LNCAP (cell line): ENCODE measurements around the gene MRPL21.

Experiments used
- TF ChIP-seq, protein P1 (sequence below): fragments of 450-650 bp; IDR thresholded peaks from 2 replicates; pipeline ENCODE4 v1.5.1; 2017; ENCODE audit warnings: mild to moderate bottlenecking

Gene MRPL21

DNA sequence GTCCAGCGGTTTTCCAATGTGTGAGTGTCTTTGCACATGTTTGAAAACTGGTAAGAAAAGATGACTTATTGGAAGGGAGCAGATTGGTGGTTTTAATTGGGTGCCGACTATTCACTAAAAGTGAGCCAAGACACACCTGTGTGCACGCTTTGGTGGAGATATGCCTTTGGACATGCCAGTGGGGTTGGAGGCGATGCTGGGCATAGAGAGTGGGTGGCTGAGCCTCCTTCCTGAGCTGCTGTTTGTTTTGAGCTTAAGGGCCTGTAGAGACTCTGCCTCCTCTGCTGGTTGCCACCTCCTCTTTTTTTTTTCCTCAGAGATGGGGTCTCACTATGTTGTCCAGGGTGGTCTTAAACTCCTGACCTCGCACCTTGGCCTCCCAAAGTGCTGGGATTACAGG lies 9.6 kb upstream of the MRPL21 start:
- TF ChIP-seq, protein P1, sequence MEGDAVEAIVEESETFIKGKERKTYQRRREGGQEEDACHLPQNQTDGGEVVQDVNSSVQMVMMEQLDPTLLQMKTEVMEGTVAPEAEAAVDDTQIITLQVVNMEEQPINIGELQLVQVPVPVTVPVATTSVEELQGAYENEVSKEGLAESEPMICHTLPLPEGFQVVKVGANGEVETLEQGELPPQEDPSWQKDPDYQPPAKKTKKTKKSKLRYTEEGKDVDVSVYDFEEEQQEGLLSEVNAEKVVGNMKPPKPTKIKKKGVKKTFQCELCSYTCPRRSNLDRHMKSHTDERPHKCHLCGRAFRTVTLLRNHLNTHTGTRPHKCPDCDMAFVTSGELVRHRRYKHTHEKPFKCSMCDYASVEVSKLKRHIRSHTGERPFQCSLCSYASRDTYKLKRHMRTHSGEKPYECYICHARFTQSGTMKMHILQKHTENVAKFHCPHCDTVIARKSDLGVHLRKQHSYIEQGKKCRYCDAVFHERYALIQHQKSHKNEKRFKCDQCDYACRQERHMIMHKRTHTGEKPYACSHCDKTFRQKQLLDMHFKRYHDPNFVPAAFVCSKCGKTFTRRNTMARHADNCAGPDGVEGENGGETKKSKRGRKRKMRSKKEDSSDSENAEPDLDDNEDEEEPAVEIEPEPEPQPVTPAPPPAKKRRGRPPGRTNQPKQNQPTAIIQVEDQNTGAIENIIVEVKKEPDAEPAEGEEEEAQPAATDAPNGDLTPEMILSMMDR = no peak

DNA sequence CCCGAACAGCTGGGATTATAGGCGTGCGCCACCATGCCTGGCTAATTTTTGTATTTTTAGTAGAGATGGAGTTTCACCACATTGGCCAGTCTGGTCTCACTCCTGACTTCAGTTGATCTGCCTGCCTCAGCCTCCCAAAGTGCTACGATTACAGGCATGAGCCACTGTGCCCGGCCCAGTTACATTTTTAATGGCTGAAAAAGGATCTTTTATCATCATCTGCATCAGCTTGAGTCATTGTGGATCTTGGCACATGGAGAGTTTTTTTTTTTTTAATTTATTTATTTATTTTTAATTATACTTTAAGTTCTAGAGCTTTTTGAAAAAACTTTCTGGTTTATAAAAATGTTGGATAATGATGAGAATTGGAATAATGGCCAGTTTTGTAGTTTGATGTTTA lies 8.6 kb upstream of the MRPL21 start:
- TF ChIP-seq, protein P1 = no peak

GRCh38 chr11:68911731-68912130 lies 8.1 kb upstream of the MRPL21 start:
- TF ChIP-seq, protein P1 = no peak

- TF ChIP-seq, protein P1 = no peak
These were observed 7.3 kb upstream of the MRPL21 start for GRCh38 chr11:68910965-68911364.

DNA sequence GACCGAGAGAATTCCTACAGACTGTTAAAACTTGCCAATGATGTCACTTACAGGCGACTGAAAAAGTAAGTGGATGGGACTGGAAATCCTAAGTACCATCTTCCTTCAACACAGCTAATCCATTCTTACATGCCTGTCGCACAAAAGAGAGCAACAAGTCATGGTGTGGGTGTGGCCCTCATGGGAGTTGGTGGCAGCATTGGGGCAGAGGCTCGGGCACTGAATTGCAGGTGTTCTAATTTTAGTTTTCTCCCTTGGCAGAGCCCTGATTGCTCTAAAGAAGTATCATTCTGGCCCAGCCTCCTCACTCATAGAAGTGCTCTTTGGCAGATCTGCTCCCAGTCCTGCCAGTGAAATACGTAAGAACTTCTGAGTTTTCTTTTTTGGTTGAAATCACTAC lies 4.6 kb upstream of the MRPL21 start:
- TF ChIP-seq, protein P1 = no peak

GRCh38 chr11:68905421-68906360 lies 2.1 kb upstream of the MRPL21 start:
- TF ChIP-seq, protein P1 = no peak

GRCh38 chr11:68904248-68904847 lies 716 bp upstream of the MRPL21 start:
- TF ChIP-seq, protein P1 = no peak
